ENCODE data around the gene FAM217B.

FAM217B gene

GRCh38 chr20:59961423-59961822 lies 21.2 kb downstream of the FAM217B start:
- no peaks in the 10 kb centered on the region for H3K36me3 ChIP-seq (ENCODE audit: insufficient read depth, low read length)
- H3K4me1 ChIP-seq (ENCODE audit: insufficient read depth, low read length), result peaks cover 4% of the 10 kb centered on the region
- H3K27me3 ChIP-seq (ENCODE audit: insufficient read depth, low read length), result no peaks in the 10 kb centered on the region
- no peak overlapping the region for H2AFZ ChIP-seq (ENCODE audit: low read depth, low read length)
- no peak overlapping the region for H3K4me3 ChIP-seq (ENCODE audit: low read length)
- H3K9me3 ChIP-seq (ENCODE audit: low read length), result no peaks in the 10 kb centered on the region

- Histone ChIP-seq H3K9me3 (ENCODE audit: low read length) (no peaks in the 10 kb centered on the region), H3K36me3 (ENCODE audit: insufficient read depth, low read length) (no peaks in the 10 kb centered on the region), H3K27me3 (ENCODE audit: insufficient read depth, low read length) (no peaks in the 10 kb centered on the region), H3K4me3 (ENCODE audit: low read length) (no peak overlapping the region), H2AFZ (ENCODE audit: low read depth, low read length) (no peak overlapping the region), H3K4me1 (ENCODE audit: insufficient read depth, low read length) (peaks cover 4% of the 10 kb centered on the region)
Measured at GRCh38 chr20:59962155-59962554, 22.0 kb downstream of the FAM217B start.

DNA sequence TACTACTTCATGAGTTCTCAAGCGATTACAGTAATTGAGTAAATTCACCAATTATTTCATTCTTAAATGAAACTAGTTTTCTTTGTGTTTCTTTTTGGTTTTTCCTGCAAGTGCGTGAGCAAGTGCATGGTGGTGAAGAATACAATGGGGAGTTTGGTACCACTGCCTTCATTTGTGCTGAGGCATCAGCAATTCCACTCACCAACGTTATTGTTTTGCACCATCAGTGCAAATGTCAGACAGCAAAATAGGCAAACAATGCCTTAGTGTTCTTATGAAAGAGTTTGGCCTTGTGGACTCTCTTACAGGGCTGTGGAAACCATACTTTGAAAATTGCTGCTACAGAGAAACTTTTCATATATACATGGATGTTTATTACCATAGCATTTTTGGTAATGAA lies 26.2 kb downstream of the FAM217B start:
- H3K36me3 ChIP-seq (ENCODE audit: insufficient read depth, low read length), result no peaks in the 10 kb centered on the region
- no peak overlapping the region for H2AFZ ChIP-seq (ENCODE audit: low read depth, low read length)
- H3K4me3 ChIP-seq (ENCODE audit: low read length), result no peak overlapping the region
- no peaks in the 10 kb centered on the region for H3K4me1 ChIP-seq (ENCODE audit: insufficient read depth, low read length)
- no peaks in the 10 kb centered on the region for H3K27me3 ChIP-seq (ENCODE audit: insufficient read depth, low read length)
- no peaks in the 10 kb centered on the region for H3K9me3 ChIP-seq (ENCODE audit: low read length)

DNA sequence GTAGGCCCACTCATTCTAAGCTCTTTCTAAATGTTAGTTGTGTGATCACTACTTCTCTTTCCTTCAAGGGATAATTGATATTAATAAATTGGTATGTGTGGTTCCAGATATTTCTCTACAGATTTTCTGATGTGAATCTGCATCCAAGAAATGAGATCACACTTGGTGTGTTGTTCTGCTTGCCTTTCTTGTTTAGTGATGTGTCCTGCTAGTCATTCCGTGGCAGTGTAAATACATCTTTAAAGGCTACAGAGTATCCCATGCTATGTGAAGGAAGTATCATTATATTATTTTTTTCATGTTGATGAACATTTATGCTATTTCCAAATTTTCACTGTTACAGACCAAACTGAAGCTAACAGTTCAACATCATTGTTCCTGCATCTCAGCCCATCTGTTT lies 31.2 kb downstream of the FAM217B start:
- no peaks in the 10 kb centered on the region for H3K4me1 ChIP-seq (ENCODE audit: insufficient read depth, low read length)
- H3K36me3 ChIP-seq (ENCODE audit: insufficient read depth, low read length), result no peaks in the 10 kb centered on the region
- peaks cover 3% of the 10 kb centered on the region for H3K27me3 ChIP-seq (ENCODE audit: insufficient read depth, low read length)
- H2AFZ ChIP-seq (ENCODE audit: low read depth, low read length), result no peak overlapping the region
- H3K9me3 ChIP-seq (ENCODE audit: low read length), result no peaks in the 10 kb centered on the region
- H3K4me3 ChIP-seq (ENCODE audit: low read length), result no peak overlapping the region

GRCh38 chr20:59972037-59972801 lies 32.0 kb downstream of the FAM217B start:
- H3K36me3 ChIP-seq (ENCODE audit: insufficient read depth, low read length), result no peaks in the 10 kb centered on the region
- no peak overlapping the region for H3K4me3 ChIP-seq (ENCODE audit: low read length)
- H3K9me3 ChIP-seq (ENCODE audit: low read length), result no peaks in the 10 kb centered on the region
- no peaks in the 10 kb centered on the region for H3K4me1 ChIP-seq (ENCODE audit: insufficient read depth, low read length)
- H3K27me3 ChIP-seq (ENCODE audit: insufficient read depth, low read length), result peaks cover 3% of the 10 kb centered on the region
- no peak overlapping the region for H2AFZ ChIP-seq (ENCODE audit: low read depth, low read length)

DNA sequence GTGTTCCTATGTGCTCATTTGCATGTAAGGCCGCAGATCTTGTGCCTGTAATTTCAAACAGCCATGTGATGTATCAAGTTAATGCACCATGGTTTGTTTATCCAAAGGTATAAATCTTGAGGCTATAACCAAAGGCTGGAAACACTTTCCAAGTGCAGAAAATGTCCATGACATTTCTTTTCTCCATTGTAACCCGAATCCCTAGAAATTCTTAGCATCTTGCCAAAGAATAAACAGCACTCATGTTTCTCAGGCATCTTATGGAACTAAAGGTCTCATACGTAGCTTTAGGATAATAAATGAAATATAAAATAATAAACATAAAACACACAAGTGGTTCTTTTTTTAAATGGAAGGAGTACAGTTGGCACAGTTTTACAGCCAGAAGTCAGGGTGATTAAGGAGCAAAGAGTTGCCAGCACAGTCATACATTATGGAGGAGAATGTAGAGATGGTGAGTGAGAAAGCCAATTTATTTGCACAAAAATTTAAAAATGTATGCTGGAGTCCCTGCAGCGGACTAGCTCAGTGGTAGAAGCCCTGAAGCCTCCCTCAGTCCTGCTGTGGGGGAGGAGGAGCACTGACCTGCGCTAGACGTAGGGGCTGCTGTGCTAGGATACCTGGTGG lies 36.1 kb downstream of the FAM217B start:
- Histone ChIP-seq H3K9me3 (ENCODE audit: low read length) (no peaks in the 10 kb centered on the region), H3K4me3 (ENCODE audit: low read length) (no peak overlapping the region), H3K27me3 (ENCODE audit: insufficient read depth, low read length) (peaks cover 3% of the 10 kb centered on the region), H3K4me1 (ENCODE audit: insufficient read depth, low read length) (no peaks in the 10 kb centered on the region), H3K36me3 (ENCODE audit: insufficient read depth, low read length) (no peaks in the 10 kb centered on the region), H2AFZ (ENCODE audit: low read depth, low read length) (no peak overlapping the region)

DNA sequence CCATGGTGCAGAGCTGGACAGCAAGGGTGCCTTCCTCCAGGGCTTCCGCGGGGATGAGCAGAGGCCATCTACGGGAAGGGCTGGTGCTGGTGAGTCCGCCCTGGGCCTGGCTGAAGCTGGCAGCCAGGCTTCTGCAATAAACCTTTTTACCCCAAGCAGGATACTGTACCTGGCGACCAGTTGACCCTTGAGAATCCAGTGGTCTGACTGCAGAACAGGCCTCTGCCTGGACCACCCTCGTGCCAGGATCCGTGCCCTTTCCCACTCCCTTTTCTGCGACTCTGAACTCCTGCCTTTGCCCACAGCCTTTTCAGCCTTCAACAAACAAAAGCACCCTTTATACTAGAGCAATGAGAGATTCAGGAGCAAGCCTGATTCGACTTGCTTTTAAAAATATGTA lies 36.9 kb downstream of the FAM217B start:
- H3K9me3 ChIP-seq (ENCODE audit: low read length), result no peaks in the 10 kb centered on the region
- no peak overlapping the region for H2AFZ ChIP-seq (ENCODE audit: low read depth, low read length)
- H3K36me3 ChIP-seq (ENCODE audit: insufficient read depth, low read length), result no peaks in the 10 kb centered on the region
- H3K4me3 ChIP-seq (ENCODE audit: low read length), result no peak overlapping the region
- peaks cover 3% of the 10 kb centered on the region for H3K27me3 ChIP-seq (ENCODE audit: insufficient read depth, low read length)
- no peaks in the 10 kb centered on the region for H3K4me1 ChIP-seq (ENCODE audit: insufficient read depth, low read length)

DNA sequence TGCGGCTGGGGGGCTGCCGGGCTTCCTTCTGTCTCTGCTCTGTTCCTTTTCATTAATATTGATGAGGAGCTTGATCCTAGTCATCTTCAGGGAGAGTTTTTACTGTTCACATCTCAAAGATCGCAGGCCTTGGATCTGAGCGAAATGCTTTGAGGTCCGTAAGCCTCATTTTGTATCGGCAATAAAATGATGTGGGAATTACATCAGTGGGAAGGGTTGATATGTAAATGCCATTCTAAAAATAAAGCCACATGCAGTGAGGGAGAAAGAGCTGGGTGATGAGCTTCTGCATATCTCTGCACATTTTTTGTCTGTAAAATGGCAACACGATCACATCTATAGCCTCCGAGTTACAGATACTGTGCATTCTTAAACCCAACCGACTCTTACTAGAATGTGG lies 42.9 kb downstream of the FAM217B start:
- Histone ChIP-seq H3K9me3 (ENCODE audit: low read length) (no peaks in the 10 kb centered on the region), H3K4me3 (ENCODE audit: low read length) (no peak overlapping the region), H3K27me3 (ENCODE audit: insufficient read depth, low read length) (no peaks in the 10 kb centered on the region), H2AFZ (ENCODE audit: low read depth, low read length) (no peak overlapping the region), H3K4me1 (ENCODE audit: insufficient read depth, low read length) (no peaks in the 10 kb centered on the region), H3K36me3 (ENCODE audit: insufficient read depth, low read length) (no peaks in the 10 kb centered on the region)

DNA sequence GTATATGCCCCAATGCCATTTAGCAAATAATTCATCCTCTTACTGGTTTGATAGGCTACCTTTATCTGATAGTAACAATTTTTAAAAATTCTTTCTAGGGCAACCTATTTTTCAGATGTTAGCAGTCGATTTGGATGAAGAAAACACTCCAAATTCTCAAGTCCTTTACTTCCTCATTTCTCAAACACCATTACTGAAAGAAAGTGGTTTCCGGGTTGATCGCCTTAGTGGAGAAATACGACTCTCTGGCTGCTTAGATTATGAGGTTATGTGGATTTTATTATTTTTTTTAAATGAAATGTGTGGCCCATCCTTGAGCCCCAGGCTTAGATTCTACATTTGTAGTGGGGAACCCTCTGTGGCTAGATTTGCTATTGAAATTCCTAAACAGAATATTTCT lies 44.4 kb downstream of the FAM217B start:
- H3K27me3 ChIP-seq (ENCODE audit: insufficient read depth, low read length), result no peaks in the 10 kb centered on the region
- H2AFZ ChIP-seq (ENCODE audit: low read depth, low read length), result no peak overlapping the region
- H3K4me3 ChIP-seq (ENCODE audit: low read length), result no peak overlapping the region
- no peaks in the 10 kb centered on the region for H3K9me3 ChIP-seq (ENCODE audit: low read length)
- no peaks in the 10 kb centered on the region for H3K4me1 ChIP-seq (ENCODE audit: insufficient read depth, low read length)
- H3K36me3 ChIP-seq (ENCODE audit: insufficient read depth, low read length), result no peaks in the 10 kb centered on the region

- no peaks in the 10 kb centered on the region for H3K4me1 ChIP-seq (ENCODE audit: insufficient read depth, low read length)
- H3K36me3 ChIP-seq (ENCODE audit: insufficient read depth, low read length), result no peaks in the 10 kb centered on the region
- H2AFZ ChIP-seq (ENCODE audit: low read depth, low read length), result no peak overlapping the region
- H3K9me3 ChIP-seq (ENCODE audit: low read length), result no peaks in the 10 kb centered on the region
- H3K27me3 ChIP-seq (ENCODE audit: insufficient read depth, low read length), result no peaks in the 10 kb centered on the region
- H3K4me3 ChIP-seq (ENCODE audit: low read length), result no peak overlapping the region
Measured at GRCh38 chr20:59985164-59985563, 45.0 kb downstream of the FAM217B start.

GRCh38 chr20:59985864-59986263 lies 45.7 kb downstream of the FAM217B start:
- no peaks in the 10 kb centered on the region for H3K36me3 ChIP-seq (ENCODE audit: insufficient read depth, low read length)
- no peak overlapping the region for H2AFZ ChIP-seq (ENCODE audit: low read depth, low read length)
- H3K27me3 ChIP-seq (ENCODE audit: insufficient read depth, low read length), result no peaks in the 10 kb centered on the region
- H3K9me3 ChIP-seq (ENCODE audit: low read length), result no peaks in the 10 kb centered on the region
- H3K4me3 ChIP-seq (ENCODE audit: low read length), result no peak overlapping the region
- no peaks in the 10 kb centered on the region for H3K4me1 ChIP-seq (ENCODE audit: insufficient read depth, low read length)

DNA sequence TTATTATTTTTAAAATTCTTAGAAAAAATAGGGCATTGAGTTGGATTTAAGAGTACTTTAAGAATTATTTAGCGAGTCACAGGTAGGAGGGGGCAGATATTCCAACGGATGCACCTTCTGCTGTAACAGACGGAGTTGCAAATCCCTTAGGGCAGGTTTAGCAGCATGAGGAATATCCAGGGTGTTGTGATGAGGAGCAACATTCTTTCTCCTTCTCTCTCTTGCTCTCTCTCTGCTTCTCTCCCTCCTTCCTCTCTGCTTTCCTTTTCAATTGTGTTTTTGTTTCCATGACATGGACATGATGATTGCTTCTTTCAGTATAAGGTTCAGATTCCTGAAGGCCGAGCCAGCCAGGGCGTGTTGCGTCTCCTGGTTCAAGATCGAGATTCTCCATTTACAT lies 46.9 kb downstream of the FAM217B start:
- Histone ChIP-seq H2AFZ (ENCODE audit: low read depth, low read length) (no peak overlapping the region), H3K4me3 (ENCODE audit: low read length) (no peak overlapping the region), H3K36me3 (ENCODE audit: insufficient read depth, low read length) (no peaks in the 10 kb centered on the region), H3K27me3 (ENCODE audit: insufficient read depth, low read length) (no peaks in the 10 kb centered on the region), H3K9me3 (ENCODE audit: low read length) (no peaks in the 10 kb centered on the region), H3K4me1 (ENCODE audit: insufficient read depth, low read length) (no peaks in the 10 kb centered on the region)

DNA sequence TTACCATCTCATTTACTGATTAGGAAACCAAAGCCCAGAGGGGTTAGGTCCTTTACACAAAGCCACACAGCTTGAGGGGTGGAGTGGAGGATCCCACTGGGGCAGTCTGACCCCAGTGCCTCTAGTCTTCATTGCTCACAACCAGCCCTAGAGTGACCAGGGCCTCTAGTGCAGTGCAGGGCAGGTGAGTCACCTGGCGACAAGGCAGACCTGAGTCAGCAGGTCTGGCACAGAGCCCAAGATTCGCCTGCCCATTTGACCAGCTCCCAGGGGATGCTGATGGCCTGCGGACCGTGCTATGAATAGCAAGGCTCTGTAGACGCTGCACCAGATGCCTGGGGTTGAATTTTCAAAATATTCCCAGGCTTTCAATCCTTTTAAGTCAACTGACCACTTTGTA lies 48.0 kb downstream of the FAM217B start:
- H3K4me3 ChIP-seq (ENCODE audit: low read length), result no peak overlapping the region
- no peak overlapping the region for H2AFZ ChIP-seq (ENCODE audit: low read depth, low read length)
- H3K9me3 ChIP-seq (ENCODE audit: low read length), result no peaks in the 10 kb centered on the region
- no peaks in the 10 kb centered on the region for H3K36me3 ChIP-seq (ENCODE audit: insufficient read depth, low read length)
- no peaks in the 10 kb centered on the region for H3K27me3 ChIP-seq (ENCODE audit: insufficient read depth, low read length)
- H3K4me1 ChIP-seq (ENCODE audit: insufficient read depth, low read length), result no peaks in the 10 kb centered on the region

All from neuron (in vitro differentiated cells).